Mesenteric fat pad (tissue), 1 donor: ENCODE results near the gene TPM4. TPM values are rescaled to one million over a fixed set of nuclear protein-coding genes. Genes with fewer than 3 reads are reported as not detected.
"Not testable (repeated sequence)": the region's sequence is repeated elsewhere in the genome, so short reads cannot be mapped to it uniquely, and the experiment has no call there.

Source experiments
- DNase-seq: peaks from one replicate; pipeline ENCODE4 v3.0.0-alpha.2; 2020; ENCODE audit warnings: low spot score
- total RNA-seq: library from RNA; stranded (reverse); fragmentation: NEBNext Ultra II Directional; extraction: Animal tissue kit (Norgen Biotek cat#: 25700); gene quantifications from one replicate; pipeline ENCODE4 v1.2.1, GENCODE V29; 2021
- donor health status: DM: yes; HTN: yes; CAD: no.

TPM4 gene
- total RNA-seq, 1 donor from 2014 or later, result 385 TPM

GRCh38 chr19:16071072-16071691 is 5.1 kb upstream of the TPM4 start:
- DNase-seq, result no peak

GRCh38 chr19:16073481-16073880 is 2.8 kb upstream of the TPM4 start:
- no peak for DNase-seq

- no peak for DNase-seq
Measured at GRCh38 chr19:16073988-16074387, 2.3 kb upstream of the TPM4 start.

GRCh38 chr19:16074488-16075365 is 1.6 kb upstream of the TPM4 start:
- DNase-seq, result no peak

DNA sequence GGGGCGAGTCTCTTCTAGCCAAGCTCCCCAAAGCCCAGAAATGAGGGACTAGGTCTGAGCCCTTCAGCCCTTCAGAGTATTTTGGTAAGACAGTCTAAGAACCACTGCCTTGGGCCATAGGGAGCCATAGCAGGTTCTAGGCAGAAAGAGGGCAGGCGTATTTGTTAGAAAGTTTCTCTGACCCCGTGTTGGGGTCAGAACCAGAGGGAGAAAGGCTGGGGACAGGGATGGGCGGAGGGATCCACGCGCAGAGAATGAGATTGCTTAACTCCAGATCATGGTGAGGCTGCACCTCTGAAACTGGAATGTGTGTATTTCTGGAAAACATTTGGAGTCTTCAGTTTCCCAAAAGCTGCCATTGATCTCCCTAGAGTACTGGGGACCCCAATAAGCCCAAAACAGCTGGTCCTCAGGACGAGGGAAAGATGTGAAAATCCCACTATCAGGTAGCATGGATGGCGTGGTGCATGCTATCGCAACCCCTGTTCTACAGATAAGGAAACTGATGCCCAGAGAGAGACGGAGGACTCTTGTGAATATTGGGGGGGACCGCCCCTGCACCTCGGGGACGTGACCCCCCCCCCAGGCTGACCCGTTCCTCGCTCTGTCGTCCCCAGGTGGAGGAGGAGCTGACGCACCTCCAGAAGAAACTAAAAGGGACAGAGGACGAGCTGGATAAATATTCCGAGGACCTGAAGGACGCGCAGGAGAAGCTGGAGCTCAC is 703 bp upstream of the TPM4 start:
- no peak for DNase-seq

DNA sequence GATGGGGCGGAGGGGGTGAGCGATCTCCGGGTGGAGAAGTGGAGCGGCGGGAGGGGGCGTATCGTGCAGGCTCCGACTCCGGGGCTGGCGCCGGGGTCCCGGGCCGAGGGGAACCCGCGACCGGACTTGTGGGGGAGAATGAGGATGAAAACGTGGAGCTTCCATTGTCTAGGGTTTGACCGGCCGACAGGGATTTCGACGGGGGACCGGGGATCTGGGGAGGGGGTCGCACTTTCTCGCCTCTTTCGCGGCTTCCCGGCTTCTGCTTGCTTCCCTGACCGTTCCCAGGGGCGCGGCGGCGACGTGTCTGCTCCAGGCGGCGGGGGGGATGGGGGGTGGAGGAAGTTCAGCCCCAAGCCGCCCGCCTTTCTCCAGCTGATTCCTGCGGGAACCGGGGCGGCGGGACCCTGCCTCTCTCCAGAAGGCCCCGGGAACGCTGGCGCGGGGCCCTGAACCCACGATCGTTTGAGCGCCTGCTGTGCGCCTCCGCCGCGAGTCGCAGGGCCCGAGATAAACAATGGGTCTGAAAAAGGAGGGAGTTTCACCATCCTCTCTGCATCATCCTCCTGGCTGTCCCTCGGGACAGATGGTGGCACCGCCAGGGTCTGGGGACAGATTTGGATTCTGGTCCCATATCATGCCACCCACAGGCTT is 790 bp downstream of the TPM4 start:
- no peak for DNase-seq

- DNase-seq, result no peak
Measured at GRCh38 chr19:16077984-16078758, 1.9 kb downstream of the TPM4 start.

DNA sequence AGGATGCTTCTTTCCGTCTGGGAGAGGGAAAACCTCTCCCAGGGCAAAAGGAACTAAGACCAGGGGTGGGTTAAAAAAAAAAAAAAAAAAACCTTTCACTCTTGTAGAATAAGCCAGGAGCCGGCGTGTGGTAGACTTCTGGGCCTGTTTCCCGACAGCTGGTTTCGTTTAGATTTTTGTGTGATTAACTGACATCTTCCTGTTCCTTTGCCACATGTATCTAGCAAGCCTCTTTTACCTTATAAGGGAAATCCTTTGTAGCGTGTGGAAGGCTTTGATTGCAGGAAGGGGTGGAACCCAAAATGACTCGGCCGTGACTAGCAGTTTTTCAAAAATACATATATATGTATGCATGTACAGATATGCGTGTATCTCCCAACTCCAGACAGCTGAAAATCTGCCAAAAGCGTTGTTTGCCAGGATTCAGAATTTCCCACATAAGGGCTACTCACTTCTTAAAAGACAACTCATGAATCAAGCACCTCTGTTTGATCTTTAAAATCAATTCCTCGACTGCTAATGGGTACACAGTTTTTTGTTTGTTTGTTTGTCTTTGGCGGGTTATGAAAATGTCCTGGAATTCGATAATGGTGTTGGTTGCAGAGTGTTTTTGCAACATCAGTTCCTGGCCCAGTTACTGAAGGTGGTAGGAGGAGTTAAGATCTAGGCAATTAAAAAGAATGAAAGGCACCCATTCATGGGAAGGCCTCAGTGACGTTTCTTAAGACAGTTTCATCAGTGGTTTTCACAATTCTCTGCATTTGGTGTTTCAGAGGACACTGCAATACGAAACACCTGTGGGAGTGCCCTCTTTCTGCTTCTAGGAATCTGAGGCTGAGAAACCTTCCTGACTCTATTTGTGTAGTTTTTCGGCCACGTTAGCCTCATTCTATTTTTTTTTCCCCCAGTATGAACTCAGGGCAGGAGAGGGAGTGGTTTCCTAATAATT is 2.7 kb downstream of the TPM4 start:
- no peak for DNase-seq

GRCh38 chr19:16084067-16084685 is 7.9 kb downstream of the TPM4 start:
- DNase-seq, result no peak

DNA sequence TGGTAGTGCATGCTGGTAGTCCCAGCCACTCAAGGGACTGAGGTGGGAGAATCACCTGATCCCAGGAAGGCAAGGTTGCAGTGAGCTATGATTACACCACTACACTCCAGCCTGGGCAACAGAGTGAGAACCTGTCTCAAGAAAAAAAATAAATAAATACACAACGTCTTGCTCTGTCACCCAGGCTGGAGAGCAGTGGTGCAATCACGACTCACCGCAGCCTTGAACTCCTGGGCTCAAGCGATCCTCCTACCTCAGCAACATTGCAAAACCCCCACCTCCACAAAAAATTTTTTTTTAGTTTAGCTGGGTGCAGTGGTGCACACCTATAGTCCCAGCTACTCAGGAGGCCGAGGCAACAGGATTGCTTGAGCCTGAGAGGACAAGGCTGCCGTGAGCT is 8.8 kb downstream of the TPM4 start:
- DNase-seq, result no peak

DNA sequence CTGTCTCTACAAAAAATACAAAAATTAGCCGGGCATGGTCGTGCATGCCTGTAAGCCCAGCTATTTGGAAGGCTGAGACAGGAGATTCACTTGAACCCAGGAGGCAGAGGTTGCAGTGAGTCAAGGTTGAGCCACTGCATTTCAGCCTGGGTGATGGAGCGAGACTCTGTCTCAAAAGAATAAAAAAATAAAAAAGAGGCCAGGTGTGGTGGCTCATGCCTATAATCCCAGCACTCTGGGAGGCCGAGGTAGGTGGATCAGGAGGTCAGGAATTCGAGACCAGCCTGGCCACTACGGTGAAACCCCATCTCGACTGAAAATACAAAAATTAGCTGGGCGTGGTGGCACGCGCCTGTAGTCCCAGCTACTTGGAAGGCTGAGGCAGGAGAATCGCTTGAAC is 11.1 kb downstream of the TPM4 start:
- DNase-seq, result not testable (repeated sequence)

- no peak for DNase-seq
Measured at GRCh38 chr19:16087940-16088339, 11.6 kb downstream of the TPM4 start.

GRCh38 chr19:16088351-16089009 is 12.2 kb downstream of the TPM4 start:
- DNase-seq, result no peak

GRCh38 chr19:16089010-16089846 is 12.9 kb downstream of the TPM4 start:
- no peak for DNase-seq

GRCh38 chr19:16091546-16092475 is 15.5 kb downstream of the TPM4 start:
- DNase-seq, result no peak

GRCh38 chr19:16094360-16095070 is 18.2 kb downstream of the TPM4 start:
- no peak for DNase-seq
